ENCODE results near the gene KIAA1217.

GRCh38 chr10:24457661-24458318, 248.9 kb downstream of the KIAA1217 start:
- TF ChIP-seq CTCF (IDR thresholded peaks at IDR 0.05), result no peak
- TF ChIP-seq POLR2A (IDR thresholded peaks at IDR 0.05), result no peak
- no peak for TF ChIP-seq POLR2AphosphoS5 (IDR thresholded peaks at IDR 0.05; ENCODE audit: insufficient read depth in 1 of 2, low read depth in 1 of 2)
